Fibroblast of skin of left biceps (primary cell): ENCODE measurements around the gene NMNAT3.
"Not testable (repeated sequence)": the region's sequence is repeated elsewhere in the genome, so short reads cannot be mapped to it uniquely, and the experiment has no call there.

Experiments
- DNase-seq, 2 experiments: peaks; one replicate each; pipeline ENCODE4 v3.0.0-alpha.2; 2013; ENCODE audit warnings: low read depth in 2 of 2

Gene NMNAT3

GRCh38 chr3:139636511-139636910, 41.3 kb downstream of the NMNAT3 start:
- no peak for DNase-seq

GRCh38 chr3:139634111-139634635, 43.6 kb downstream of the NMNAT3 start:
- no peak for DNase-seq

GRCh38 chr3:139633511-139633910, 44.3 kb downstream of the NMNAT3 start:
- no peak for DNase-seq

- DNase-seq, result no peak
Measured at GRCh38 chr3:139630542-139630941, 47.2 kb downstream of the NMNAT3 start.

GRCh38 chr3:139629033-139629432, 48.7 kb downstream of the NMNAT3 start:
- DNase-seq, result no peak

- DNase-seq, result no peak
Measured at GRCh38 chr3:139627759-139628158, 50.0 kb downstream of the NMNAT3 start.

GRCh38 chr3:139620438-139620837, 57.3 kb downstream of the NMNAT3 start:
- no peak for DNase-seq

GRCh38 chr3:139619484-139619883, 58.3 kb downstream of the NMNAT3 start:
- DNase-seq, result no peak

GRCh38 chr3:139617672-139618268, 60.0 kb downstream of the NMNAT3 start:
- DNase-seq, result no peak

GRCh38 chr3:139611528-139611927, 66.2 kb downstream of the NMNAT3 start:
- DNase-seq, result no peak

GRCh38 chr3:139610886-139611285, 66.9 kb downstream of the NMNAT3 start:
- no peak for DNase-seq

GRCh38 chr3:139608924-139609323, 68.8 kb downstream of the NMNAT3 start:
- no peak for DNase-seq

- no peak for DNase-seq
Measured at GRCh38 chr3:139608108-139608380, 69.7 kb downstream of the NMNAT3 start.

- no peak for DNase-seq
Measured at GRCh38 chr3:139607257-139608107, 70.3 kb downstream of the NMNAT3 start.

- DNase-seq, result no peak
Measured at GRCh38 chr3:139602003-139602402, 75.8 kb downstream of the NMNAT3 start.

GRCh38 chr3:139601191-139601961, 76.4 kb downstream of the NMNAT3 start:
- no peak for DNase-seq

GRCh38 chr3:139597947-139598346, 79.8 kb downstream of the NMNAT3 start:
- DNase-seq, result no peak

GRCh38 chr3:139591186-139591585, 86.6 kb downstream of the NMNAT3 start:
- DNase-seq, result not testable (repeated sequence)

GRCh38 chr3:139588450-139588849, 89.3 kb downstream of the NMNAT3 start:
- DNase-seq, result no peak

- no peak for DNase-seq
Measured at GRCh38 chr3:139587797-139588196, 90.0 kb downstream of the NMNAT3 start.

- DNase-seq, result no peak
Measured at GRCh38 chr3:139586420-139587017, 91.3 kb downstream of the NMNAT3 start.

- DNase-seq, result no peak
Measured at GRCh38 chr3:139585820-139586219, 92.0 kb downstream of the NMNAT3 start.
